Occipital lobe (tissue), 2 donors: ENCODE data around the gene SFTA2. TPM values are rescaled to one million over a fixed set of nuclear protein-coding genes. Genes with fewer than 3 reads are reported as not detected.
"Not testable (repeated sequence)": the region's sequence is repeated elsewhere in the genome, so short reads cannot be mapped to it uniquely, and the experiment has no call there.

Experiments
- DNase-seq: peaks from one replicate; lab custom pipeline; 2025; lab: John Stamatoyannopoulos, UW
- total RNA-seq: library from RNA; depleted of rRNA; stranded (reverse); fragments of >200 nt; gene quantifications from one replicate; pipeline ENCODE4 v1.2.3, GENCODE V29; 2014

Gene SFTA2
- total RNA-seq, 1 donor from 2014 or later: not detected

DNA sequence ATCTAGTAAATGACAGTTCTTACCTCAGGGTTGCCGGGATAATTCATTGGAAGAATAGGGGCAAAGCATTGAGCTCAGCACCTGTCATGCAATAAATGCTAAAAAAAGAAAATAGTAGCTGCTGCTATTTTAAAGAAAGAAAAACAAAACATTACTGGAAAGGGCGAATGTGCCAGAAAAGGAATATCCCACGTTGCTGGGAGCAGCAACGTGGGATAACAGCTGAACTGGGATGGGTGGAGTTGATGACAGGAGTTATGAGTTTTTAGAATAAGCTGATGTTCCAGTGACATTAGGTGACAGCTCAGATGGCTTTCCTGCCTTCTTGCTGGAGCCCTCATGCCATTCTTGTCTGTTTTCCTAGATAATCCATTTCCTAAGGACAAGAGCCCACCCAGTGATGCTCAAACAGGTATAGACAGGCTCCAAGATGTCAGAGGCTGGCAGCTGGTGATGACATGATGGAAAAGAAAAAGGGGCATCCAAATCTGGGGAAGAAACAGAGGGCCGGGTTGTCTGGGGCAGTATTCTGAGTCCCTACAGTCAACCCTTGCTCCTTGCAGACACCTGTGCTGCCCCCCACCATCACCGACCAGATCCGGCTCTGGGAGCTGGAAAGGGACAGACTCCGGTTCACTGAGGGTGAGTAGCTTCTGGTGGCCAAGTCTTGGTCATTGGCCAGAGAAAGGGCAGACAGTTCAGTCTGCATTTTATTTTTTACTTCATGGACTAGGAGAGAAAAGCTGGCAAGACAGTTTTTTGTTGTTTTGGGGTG lies 19.0 kb downstream of the SFTA2 start:
- DNase-seq: no peak

GRCh38 chr6:30910473-30910872 lies 21.5 kb downstream of the SFTA2 start:
- not testable (repeated sequence) for DNase-seq

DNA sequence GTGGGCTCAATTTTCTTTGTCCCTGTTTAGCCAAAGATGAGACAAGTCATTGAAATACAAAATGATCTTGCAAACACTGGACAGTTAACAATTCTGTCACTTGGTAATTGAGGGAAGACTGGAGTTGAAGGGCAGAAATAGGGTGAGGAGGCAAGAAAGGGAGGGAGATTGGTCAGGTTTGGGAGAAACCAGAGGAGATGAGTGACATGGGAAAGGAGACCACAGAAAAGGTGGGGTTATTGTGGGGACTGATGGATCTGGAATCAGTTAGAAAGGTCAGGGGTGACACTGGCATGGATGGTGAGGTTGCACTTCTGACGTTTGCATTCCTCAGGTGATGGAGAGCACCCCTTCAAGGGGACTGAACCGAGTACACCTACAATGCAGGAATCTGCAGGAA lies 23.3 kb downstream of the SFTA2 start:
- no peak for DNase-seq

GRCh38 chr6:30907758-30908591 lies 24.0 kb downstream of the SFTA2 start, which contains the start of gene GTF2H4:
Gene GTF2H4 (plus strand): TSS chr6:30908207.
- peak; percentile 97 for DNase-seq

GRCh38 chr6:30907290-30907757 lies 24.6 kb downstream of the SFTA2 start:
- DNase-seq: not testable (repeated sequence)

- no peak for DNase-seq
Measured at GRCh38 chr6:30903236-30903635, 28.7 kb downstream of the SFTA2 start.

DNA sequence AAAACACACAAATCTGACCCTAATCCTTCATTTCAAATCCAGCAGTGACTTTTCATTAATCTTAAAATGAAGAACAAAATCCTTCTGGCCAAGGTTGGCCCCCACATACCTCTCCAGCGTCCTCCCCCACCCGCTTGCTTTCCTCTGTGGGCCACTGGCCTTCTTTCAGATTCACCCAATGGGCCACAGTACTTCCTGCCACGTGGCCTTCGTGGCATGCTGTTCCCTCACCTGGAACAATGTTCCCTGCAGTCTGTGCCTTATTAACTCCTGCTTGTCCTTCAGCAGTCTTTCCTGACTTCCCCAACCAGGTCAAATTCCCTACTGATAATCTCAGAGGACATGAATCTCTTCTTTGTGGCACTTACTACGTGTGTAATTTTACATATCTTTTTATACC lies 29.3 kb downstream of the SFTA2 start:
- DNase-seq: no peak

DNA sequence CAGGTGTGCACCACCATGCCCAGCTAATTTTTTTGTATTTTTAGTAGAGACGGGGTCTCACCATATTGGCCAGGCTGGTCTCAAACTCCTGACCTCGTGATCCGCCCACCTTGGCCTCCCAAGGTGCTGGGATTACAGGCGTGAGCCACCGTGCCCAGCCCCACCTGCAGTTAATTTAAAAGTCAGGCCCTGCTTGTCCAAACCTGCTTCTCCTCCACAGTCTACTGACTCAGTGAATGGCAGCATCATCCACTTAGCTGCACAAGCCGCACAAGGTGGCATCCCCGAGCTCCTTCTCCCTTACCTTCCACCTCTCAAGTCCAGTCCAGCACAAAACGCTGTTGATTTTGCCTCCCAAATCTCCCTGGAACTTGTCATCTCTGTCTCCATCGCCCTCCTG lies 29.8 kb downstream of the SFTA2 start:
- DNase-seq: not testable (repeated sequence)

- no peak for DNase-seq
Measured at GRCh38 chr6:30901436-30901835, 30.5 kb downstream of the SFTA2 start.

- no peak for DNase-seq
Measured at GRCh38 chr6:30900863-30901417, 31.0 kb downstream of the SFTA2 start.

GRCh38 chr6:30898750-30899360 lies 33.1 kb downstream of the SFTA2 start:
- no peak for DNase-seq

GRCh38 chr6:30897882-30898281 lies 34.1 kb downstream of the SFTA2 start:
- DNase-seq: no peak

- DNase-seq: no peak
Measured at GRCh38 chr6:30896541-30896940, 35.4 kb downstream of the SFTA2 start.

GRCh38 chr6:30895343-30895742 lies 36.6 kb downstream of the SFTA2 start:
- no peak for DNase-seq

DNA sequence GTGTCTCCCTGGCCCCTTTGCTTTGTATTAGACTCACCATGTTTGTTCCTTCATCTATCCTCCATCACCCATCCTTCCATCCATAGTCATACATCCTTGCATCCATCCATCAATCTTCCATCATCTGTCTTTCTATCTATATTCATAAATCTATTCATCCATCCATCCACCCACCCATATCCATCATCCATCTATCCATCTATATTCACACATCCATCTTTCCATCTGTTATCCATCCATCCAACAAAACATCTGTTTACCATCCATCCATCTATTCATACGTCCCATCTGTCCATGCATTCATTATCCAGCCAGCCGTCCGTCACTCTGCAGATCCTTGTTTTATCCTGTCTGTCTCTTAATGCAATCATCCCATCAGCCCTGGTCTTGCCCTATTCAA lies 37.0 kb downstream of the SFTA2 start:
- DNase-seq: no peak

- no peak for DNase-seq
Measured at GRCh38 chr6:30894381-30894780, 37.6 kb downstream of the SFTA2 start.

GRCh38 chr6:30893666-30894065 lies 38.3 kb downstream of the SFTA2 start:
- no peak for DNase-seq

DNA sequence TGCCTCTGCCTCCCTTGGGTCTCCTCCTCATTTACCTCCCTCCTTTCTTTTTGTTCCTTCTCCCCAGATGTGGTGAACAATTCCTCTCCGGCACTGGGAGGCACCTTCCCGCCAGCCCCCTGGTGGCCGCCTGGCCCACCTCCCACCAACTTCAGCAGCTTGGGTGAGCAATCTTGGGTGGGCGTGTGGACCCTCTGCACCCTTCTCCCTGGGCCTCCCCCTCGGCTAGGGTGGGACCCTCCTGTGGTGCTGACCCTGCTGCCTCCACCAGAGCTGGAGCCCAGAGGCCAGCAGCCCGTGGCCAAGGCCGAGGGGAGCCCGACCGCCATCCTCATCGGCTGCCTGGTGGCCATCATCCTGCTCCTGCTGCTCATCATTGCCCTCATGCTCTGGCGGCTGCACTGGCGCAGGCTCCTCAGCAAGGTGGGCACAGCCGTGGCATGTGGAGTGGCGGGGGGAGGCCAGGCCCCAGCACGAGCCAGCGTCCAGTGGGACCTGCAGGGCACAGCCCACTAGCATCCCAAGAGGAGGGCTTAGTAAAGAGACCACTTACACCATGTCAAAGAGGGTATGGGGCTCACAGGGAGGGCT lies 38.9 kb downstream of the SFTA2 start:
- DNase-seq: no peak

DNA sequence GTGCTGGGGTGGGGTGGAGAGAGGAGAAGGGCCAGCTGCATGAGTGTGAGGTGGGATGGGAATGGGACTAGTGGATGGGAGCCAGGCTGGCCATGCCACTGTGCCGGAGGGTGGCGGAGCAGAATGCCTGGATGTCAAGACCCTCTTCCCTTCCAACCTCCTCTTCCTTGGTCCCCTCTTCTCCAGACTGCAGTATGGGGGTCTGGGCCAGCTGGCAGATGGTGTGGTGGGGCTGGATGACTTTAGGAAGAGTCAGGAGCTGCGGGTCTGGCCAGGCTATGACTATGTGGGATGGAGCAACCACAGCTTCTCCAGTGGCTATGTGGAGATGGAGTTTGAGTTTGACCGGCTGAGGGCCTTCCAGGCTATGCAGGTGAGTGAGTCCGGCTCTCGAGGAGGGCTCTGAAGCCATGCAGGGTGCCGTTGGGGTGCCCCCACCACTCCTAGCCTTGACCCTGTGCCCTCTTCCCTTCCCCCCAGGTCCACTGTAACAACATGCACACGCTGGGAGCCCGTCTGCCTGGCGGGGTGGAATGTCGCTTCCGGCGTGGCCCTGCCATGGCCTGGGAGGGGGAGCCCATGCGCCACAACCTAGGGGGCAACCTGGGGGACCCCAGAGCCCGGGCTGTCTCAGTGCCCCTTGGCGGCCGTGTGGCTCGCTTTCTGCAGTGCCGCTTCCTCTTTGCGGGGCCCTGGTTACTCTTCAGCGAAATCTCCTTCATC lies 40.0 kb downstream of the SFTA2 start:
- no peak for DNase-seq

DNA sequence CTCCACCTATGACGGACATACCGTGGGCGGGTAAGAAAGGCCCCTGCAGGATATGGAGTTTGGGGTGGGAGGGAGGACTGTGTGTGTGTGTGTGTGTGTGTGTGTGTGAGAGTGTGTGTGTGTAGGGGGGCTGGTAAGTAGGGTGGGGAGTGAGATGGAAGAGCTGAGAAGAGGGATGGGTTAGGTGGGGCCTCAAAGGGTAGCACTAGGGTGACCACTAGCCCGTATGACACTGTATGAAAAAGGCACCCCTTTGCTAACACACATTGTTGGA lies 40.6 kb downstream of the SFTA2 start:
- DNase-seq: no peak
